Neural cell (in vitro differentiated cells): ENCODE data around the gene RRP1.

Experiments used
- CTCF ChIP-seq: fragments of 450-650 bp; IDR thresholded peaks from 2 replicates; pipeline ENCODE4 v1.5.1; 2014; ENCODE audit warnings: antibody characterized with exemption, mild to moderate bottlenecking, moderate library complexity; ENCODE audit not compliant: poor library complexity, severe bottlenecking
- EZH2 ChIP-seq: fragments of 200-600, 300-800 bp; shearing (Covaris generic), sonication (generic); IDR thresholded peaks from 2 replicates; pipeline ENCODE4 v1.6.1; 2014; ENCODE audit warnings: antibody characterized with exemption, low read length, borderline replicate concordance, mild to moderate bottlenecking; ENCODE audit not compliant: insufficient read depth, poor library complexity, severe bottlenecking
- SMC3 ChIP-seq: fragments of 450-650 bp; conservative IDR thresholded peaks from 2 replicates; pipeline ENCODE4 v1.6.1; 2014; ENCODE audit warnings: antibody characterized with exemption, mild to moderate bottlenecking, moderate library complexity; ENCODE audit not compliant: poor library complexity

- TF ChIP-seq CTCF = no peak
- no peak for TF ChIP-seq SMC3
- TF ChIP-seq EZH2 = no peak
These were observed 11.2 kb downstream of the RRP1 start for GRCh38 chr21:43800566-43800965.
